NT2/D1 (cell line): Measurements from ENCODE around the gene TMCC1.

ENCODE experiments used
- SUZ12 ChIP-seq: IDR thresholded peaks from 2 replicates; pipeline ENCODE4 v1.6.1; 2011; ENCODE audit not compliant: insufficient read length, insufficient read depth; ENCODE audit errors: extremely low read depth
- YY1 ChIP-seq: IDR thresholded peaks from 2 replicates; pipeline ENCODE4 v1.6.1; 2011; ENCODE audit not compliant: insufficient read length, insufficient read depth

GRCh38 chr3:129927072-129927471, 33.6 kb upstream of the TMCC1 start:
- TF ChIP-seq SUZ12 (no peak), YY1 (no peak)
